ENCODE results near the gene PRIMA1. TPM values are rescaled to one million over a fixed set of nuclear protein-coding genes. Genes with fewer than 3 reads are reported as not detected.

Gene PRIMA1
- total and polyA plus RNA-seq, 10 of the 15 experiments (the other 5 are each of a cell fraction or from before 2014, with no cell fraction given) = not detected

- no peak for TF ChIP-seq CEBPZ (IDR thresholded peaks at IDR 0.05; ENCODE audit: low read depth, low read length)
These were observed 43.4 kb downstream of the PRIMA1 start (continued) for GRCh38 chr14:93744876-93745275.

GRCh38 chr14:93744176-93744575 lies 44.1 kb downstream of the PRIMA1 start:
- Histone ChIP-seq H3K27me3 (replicated peaks in 1 of 2; ENCODE audit: control insufficient read depth in 2 of 2, insufficient read depth in 2 of 2, low read length in 1 of 2) (no peaks in the 10 kb centered on the region), H3K4me2 (ENCODE audit: control insufficient read depth, insufficient read depth) (no peak overlapping the region), H3K9me3 (replicated peaks; ENCODE audit: control insufficient read depth, insufficient read depth, low read length) (no peaks in the 10 kb centered on the region), H3K4me1 (ENCODE audit: control insufficient read depth, insufficient read depth, low read length) (no peaks in the 10 kb centered on the region), H3K27ac (ENCODE audit: control insufficient read depth, insufficient read depth) (no peak overlapping the region), H3K36me3 (ENCODE audit: control insufficient read depth in 2 of 2, insufficient read depth in 2 of 2, low read length in 1 of 2) (no peaks in the 10 kb centered on the region), H3K4me3 (no peak overlapping the region), H3K79me2 (ENCODE audit: control insufficient read depth, insufficient read depth, low read length) (no peaks in the 10 kb centered on the region), H2AFZ (ENCODE audit: control insufficient read depth, low read depth, low read length) (no peak overlapping the region), H4K20me1 (ENCODE audit: control insufficient read depth, insufficient read depth) (no peaks in the 10 kb centered on the region), H3K9ac (ENCODE audit: control insufficient read depth, insufficient read depth, low read length) (no peak overlapping the region)
- intact Hi-C loops (cut with micrococcal nuclease; ENCODE audit: unreplicated experiment) (no loop called here), in situ Hi-C loops (cut with MboI) (no loop called here)
- CTCF ChIA-PET = no interaction called here
- FAIRE-seq (no peak), ATAC-seq (no peak), DNase-seq (ENCODE audit: low read depth, low spot score) (no peak)
- BruUV-seq (replicated peaks) = no TSS peak
- WGBS (ENCODE audit: insufficient coverage, insufficient replicate concordance, low lambda C conversion rate, missing lambda C conversion rate) = 25% methylated on average over 14 of the region's 14 CpGs
- SMC1A ChIA-PET (ENCODE audit: uncharacterized antibody, unreplicated experiment) = interaction anchor here (1.2 kb wide), 1 partner anchor 10 kb away, joined by 3 read pairs; no protein-coding TSS in a partner anchor
- POLR2A ChIA-PET = no interaction called here
- RAD21 ChIA-PET (ENCODE audit: unreplicated experiment) = no interaction called here
- TF ChIP-seq ZNF592 (IDR thresholded peaks at IDR 0.05) (no peak), SRF (IDR thresholded peaks at IDR 0.05; ENCODE audit: low read depth in 2 of 2, low read length in 2 of 2) (no peak), HCFC1 (IDR thresholded peaks at IDR 0.05; ENCODE audit: low read length) (no peak), PRDM15 (CRISPR knock-in tag; IDR thresholded peaks at IDR 0.05) (no peak), LARP7 (IDR thresholded peaks at IDR 0.05) (no peak), CREM (IDR thresholded peaks at IDR 0.05; ENCODE audit: low read depth) (no peak), TCF12 (IDR thresholded peaks at IDR 0.05; ENCODE audit: low read depth, low read length) (no peak), E4F1 (IDR thresholded peaks at IDR 0.05; ENCODE audit: borderline replicate concordance, partially characterized antibody) (no peak)

Measured in GM12878 (cell line).